CD4-positive, alpha-beta T cell (primary cell): ENCODE measurements around the gene ERAL1. TPM values are rescaled to one million over a fixed set of nuclear protein-coding genes. Genes with fewer than 3 reads are reported as not detected.

ENCODE experiments used
- ATAC-seq: fragments of 200-7000 bp; cut with Tn5 transposase; one replicate; pipeline ENCODE4 v1.10.0; 2022; ENCODE audit warnings: mild to moderate bottlenecking; ENCODE audit not compliant: poor library complexity
- CTCF ChIA-PET: fragments of 350-600 bp; sonication (Branson Sonifier 250); formaldehyde crosslinking; loops from one replicate; lab custom pipeline; 2021; ENCODE audit warnings: antibody characterized with exemption, inconsistent platforms; lab: Charles Lee
- POLR2A ChIA-PET: fragments of 350-600 bp; sonication (Branson Sonifier 250); formaldehyde crosslinking; loops from one replicate; lab custom pipeline; 2021; ENCODE audit warnings: antibody characterized with exemption, inconsistent platforms; lab: Charles Lee
- DNase-seq, 14 experiments: peaks; one replicate each; pipeline ENCODE4 v3.0.0-alpha.2; 2013 to 2020; ENCODE audit warnings: mixed read lengths in 2 of 14
- H3K27ac ChIP-seq, 2 donors: one replicate each; pipeline versions ENCODE4 v1.5.1 to v1.7.0; 2013; ENCODE audit warnings: low read length in 2 of 2, low read depth in 1 of 2, mild to moderate bottlenecking in 1 of 2
- H3K27me3 ChIP-seq, 2 experiments: 1 replicate in 1 of 2; 2 replicates in 1 of 2; pipeline versions ENCODE4 v1.6.1 to v1.7.0; 2013; ENCODE audit warnings: low read length in 2 of 2, control low read depth in 1 of 2, mild to moderate bottlenecking in 1 of 2, moderate library complexity in 1 of 2; ENCODE audit not compliant: insufficient read depth in 2 of 2, control insufficient read depth in 1 of 2
- H3K36me3 ChIP-seq: one replicate; pipeline ENCODE4 v1.6.1; 2013; ENCODE audit warnings: low read length, control low read depth; ENCODE audit not compliant: insufficient read depth
- H3K4me1 ChIP-seq: one replicate; pipeline ENCODE4 v1.6.1; 2013; ENCODE audit warnings: low read length, control low read depth; ENCODE audit not compliant: insufficient read depth
- H3K4me3 ChIP-seq: one replicate; pipeline ENCODE4 v1.5.1; 2013; ENCODE audit warnings: mild to moderate bottlenecking, low read length, moderate library complexity
- H3K9me3 ChIP-seq, 2 experiments: 1 replicate in 1 of 2; 2 replicates in 1 of 2; pipeline versions ENCODE4 v1.6.1 to v1.7.0; 2013; ENCODE audit warnings: low read length in 2 of 2, mild to moderate bottlenecking in 2 of 2, control low read depth in 1 of 2, moderate library complexity in 1 of 2; ENCODE audit not compliant: control insufficient read depth in 1 of 2, insufficient read depth in 1 of 2
- H3K27ac Mint-ChIP-seq: one replicate; pipeline ENCODE4 v1.8.0; 2020; ENCODE audit warnings: mixed read lengths
- H3K27me3 Mint-ChIP-seq: one replicate; pipeline ENCODE4 v1.8.0; 2021; ENCODE audit warnings: mixed read lengths
- H3K36me3 Mint-ChIP-seq: one replicate; pipeline ENCODE4 v1.8.0; 2021; ENCODE audit warnings: low read depth, mixed read lengths
- H3K4me1 Mint-ChIP-seq: one replicate; pipeline ENCODE4 v1.8.0; 2021; ENCODE audit warnings: low read depth, mixed read lengths
- H3K4me3 Mint-ChIP-seq: one replicate; pipeline ENCODE4 v1.8.0; 2020; ENCODE audit warnings: mild to moderate bottlenecking, mixed read lengths
- H3K9me3 Mint-ChIP-seq: one replicate; pipeline ENCODE4 v1.8.0; 2020; ENCODE audit warnings: mixed read lengths
- intact Hi-C, 2 experiments: fragments of 100-400 bp; cut with DNase I in 1 of 2; cut with micrococcal nuclease in 1 of 2; formaldehyde crosslinking; loops; one replicate each; pipeline versions ENCODE4 v1.15.1 to v1.9.0; 2023 to 2025; cut with DNase I, micrococcal nuclease
- total RNA-seq, 174 experiments: library from RNA in 2 of 174; stranded (reverse) in 2 of 174; gene quantifications; one replicate each; pipeline ENCODE4 v1.2.3 and lab custom pipeline; 2021 to 2026
- TF ChIP-seq, protein P1 (sequence below): fragments of 200-600 bp; IDR thresholded peaks from one replicate; pipeline ENCODE4 v1.8.0; 2022; ENCODE audit warnings: antibody characterized with exemption, mild to moderate bottlenecking

ERAL1 gene
- total RNA-seq, 2 experiments from 2014 or later, result 15.6 to 16.8 TPM

DNA sequence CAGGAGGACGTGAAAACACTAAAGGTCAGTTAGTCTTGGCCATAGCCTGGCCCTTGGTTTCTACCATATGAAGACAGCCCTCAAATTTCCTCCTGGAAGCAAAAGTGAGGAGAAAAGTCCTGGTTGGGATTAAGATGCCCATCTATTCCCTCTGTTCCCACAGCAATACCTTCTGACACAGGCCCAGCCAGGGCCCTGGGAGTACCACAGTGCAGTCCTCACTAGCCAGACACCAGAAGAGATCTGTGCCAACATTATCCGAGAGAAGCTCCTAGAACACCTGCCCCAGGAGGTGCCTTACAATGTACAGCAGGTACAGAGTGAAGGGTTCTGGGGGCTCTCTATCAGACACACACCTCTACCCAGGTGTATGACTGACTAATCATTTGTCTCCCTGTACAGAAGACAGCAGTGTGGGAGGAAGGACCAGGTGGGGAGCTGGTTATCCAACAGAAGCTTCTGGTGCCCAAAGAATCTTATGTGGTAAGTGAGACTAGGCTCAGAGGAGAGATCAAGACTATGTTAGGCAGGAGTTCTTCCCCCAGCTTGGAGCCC, 4.1 kb downstream of the ERAL1 start:
- Histone ChIP-seq H3K27me3 (no peaks in the 10 kb centered on the region), H3K4me3 (no peak overlapping the region), H3K27ac (no peak overlapping the region), H3K9me3 (no peaks in the 10 kb centered on the region), H3K36me3 (peaks cover 31% of the 10 kb centered on the region), H3K4me1 (peaks cover 18% of the 10 kb centered on the region)
- CTCF ChIA-PET, result interaction anchor here (1.4 to 1.7 kb wide), 3 partner anchors 10 to 95 kb away, joined by 4 to 5 read pairs (median 5); partner anchors contain the start of gene DHRS13
- TF ChIP-seq, protein P1, sequence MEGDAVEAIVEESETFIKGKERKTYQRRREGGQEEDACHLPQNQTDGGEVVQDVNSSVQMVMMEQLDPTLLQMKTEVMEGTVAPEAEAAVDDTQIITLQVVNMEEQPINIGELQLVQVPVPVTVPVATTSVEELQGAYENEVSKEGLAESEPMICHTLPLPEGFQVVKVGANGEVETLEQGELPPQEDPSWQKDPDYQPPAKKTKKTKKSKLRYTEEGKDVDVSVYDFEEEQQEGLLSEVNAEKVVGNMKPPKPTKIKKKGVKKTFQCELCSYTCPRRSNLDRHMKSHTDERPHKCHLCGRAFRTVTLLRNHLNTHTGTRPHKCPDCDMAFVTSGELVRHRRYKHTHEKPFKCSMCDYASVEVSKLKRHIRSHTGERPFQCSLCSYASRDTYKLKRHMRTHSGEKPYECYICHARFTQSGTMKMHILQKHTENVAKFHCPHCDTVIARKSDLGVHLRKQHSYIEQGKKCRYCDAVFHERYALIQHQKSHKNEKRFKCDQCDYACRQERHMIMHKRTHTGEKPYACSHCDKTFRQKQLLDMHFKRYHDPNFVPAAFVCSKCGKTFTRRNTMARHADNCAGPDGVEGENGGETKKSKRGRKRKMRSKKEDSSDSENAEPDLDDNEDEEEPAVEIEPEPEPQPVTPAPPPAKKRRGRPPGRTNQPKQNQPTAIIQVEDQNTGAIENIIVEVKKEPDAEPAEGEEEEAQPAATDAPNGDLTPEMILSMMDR, result no peak
- DNase-seq, result no peak
- ATAC-seq, result no peak
- peaks cover 18% of the 10 kb centered on the region for H3K4me1 Mint-ChIP-seq
- H3K4me3 Mint-ChIP-seq, result no peak overlapping the region
- intact Hi-C loops, result loop anchor here in 1 of 2 experiments (5.0 kb wide), 2 partner anchors 47 to 93 kb away; partner anchors contain the start of gene PHF12
- no peaks in the 10 kb centered on the region for H3K27me3 Mint-ChIP-seq
- POLR2A ChIA-PET, result no interaction called here
- no peaks in the 10 kb centered on the region for H3K9me3 Mint-ChIP-seq
- no peak overlapping the region for H3K27ac Mint-ChIP-seq
- H3K36me3 Mint-ChIP-seq, result peaks cover 42% of the 10 kb centered on the region

GRCh38 chr17:28860363-28860808, 5.6 kb downstream of the ERAL1 start:
- H3K9me3 Mint-ChIP-seq, result no peaks in the 10 kb centered on the region
- no peak for DNase-seq
- H3K4me3 Mint-ChIP-seq, result no peak overlapping the region
- intact Hi-C loops, result no loop called here
- peaks cover 35% of the 10 kb centered on the region for H3K36me3 Mint-ChIP-seq
- Histone ChIP-seq H3K9me3 (no peaks in the 10 kb centered on the region), H3K36me3 (peaks cover 31% of the 10 kb centered on the region), H3K4me1 (peaks cover 7% of the 10 kb centered on the region), H3K27ac (no peak overlapping the region), H3K27me3 (no peaks in the 10 kb centered on the region), H3K4me3 (no peak overlapping the region)
- no peak for ATAC-seq
- ChIA-PET POLR2A (no interaction called here), CTCF (interaction anchor here (1.7 kb wide), 1 partner anchor 12 kb away, joined by 5 read pairs; no protein-coding TSS in a partner anchor)
- peaks cover 5% of the 10 kb centered on the region for H3K4me1 Mint-ChIP-seq
- TF ChIP-seq, protein P1, result no peak
- no peak overlapping the region for H3K27ac Mint-ChIP-seq
- no peaks in the 10 kb centered on the region for H3K27me3 Mint-ChIP-seq

- Histone ChIP-seq H3K4me1 (peaks cover 3% of the 10 kb centered on the region), H3K27me3 (no peaks in the 10 kb centered on the region), H3K36me3 (peaks cover 31% of the 10 kb centered on the region), H3K9me3 (no peaks in the 10 kb centered on the region), H3K27ac (no peak overlapping the region), H3K4me3 (no peak overlapping the region)
- peaks cover 35% of the 10 kb centered on the region for H3K36me3 Mint-ChIP-seq
- ChIA-PET CTCF (no interaction called here), POLR2A (no interaction called here)
- no peaks in the 10 kb centered on the region for H3K9me3 Mint-ChIP-seq
- intact Hi-C loops, result no loop called here
- no peaks in the 10 kb centered on the region for H3K4me1 Mint-ChIP-seq
- H3K27me3 Mint-ChIP-seq, result no peaks in the 10 kb centered on the region
- H3K4me3 Mint-ChIP-seq, result no peak overlapping the region
- TF ChIP-seq, protein P1, result no peak
- no peak for ATAC-seq
- no peak for DNase-seq
- no peak overlapping the region for H3K27ac Mint-ChIP-seq
Measured at GRCh38 chr17:28861393-28862203, 6.8 kb downstream of the ERAL1 start.
